IMR-90 (cell line): ENCODE results near the gene SDHA.
"Not testable (repeated sequence)": the region's sequence is repeated elsewhere in the genome, so short reads cannot be mapped to it uniquely, and the experiment has no call there.

Experiments used
- CEBPB ChIP-seq: IDR thresholded peaks from 2 replicates; pipeline ENCODE4 v1.6.1; 2012; ENCODE audit warnings: low read depth, low read length, improper control_type of control experiment
- CTCF ChIP-seq: conservative IDR thresholded peaks from 2 replicates; pipeline ENCODE4 v1.5.1; 2012; ENCODE audit warnings: mild to moderate bottlenecking, low read depth, low read length, improper control_type of control experiment
- MXI1 ChIP-seq: IDR thresholded peaks from 2 replicates; pipeline ENCODE4 v1.6.1; 2012; ENCODE audit warnings: low read depth, mild to moderate bottlenecking, low read length, moderate library complexity, borderline replicate concordance
- POLR2A ChIP-seq: IDR thresholded peaks from 2 replicates; pipeline ENCODE4 v1.6.1; 2012; ENCODE audit warnings: mild to moderate bottlenecking, low read depth, low read length
- RAD21 ChIP-seq: IDR thresholded peaks from 2 replicates; pipeline ENCODE4 v1.6.1; 2012; ENCODE audit warnings: low read length, improper control_type of control experiment
- TF ChIP-seq, protein P1 (sequence below): fragments of 150-350 bp; IDR thresholded peaks from 2 replicates; pipeline ENCODE4 v1.6.1; 2016; ENCODE audit warnings: low read depth, mild to moderate bottlenecking, low read length, moderate library complexity, borderline replicate concordance

GRCh38 chr5:245717-246116, 27.6 kb downstream of the SDHA start:
- not testable (repeated sequence) for TF ChIP-seq CEBPB, MXI1, POLR2A, CTCF, RAD21
- TF ChIP-seq, protein P1, sequence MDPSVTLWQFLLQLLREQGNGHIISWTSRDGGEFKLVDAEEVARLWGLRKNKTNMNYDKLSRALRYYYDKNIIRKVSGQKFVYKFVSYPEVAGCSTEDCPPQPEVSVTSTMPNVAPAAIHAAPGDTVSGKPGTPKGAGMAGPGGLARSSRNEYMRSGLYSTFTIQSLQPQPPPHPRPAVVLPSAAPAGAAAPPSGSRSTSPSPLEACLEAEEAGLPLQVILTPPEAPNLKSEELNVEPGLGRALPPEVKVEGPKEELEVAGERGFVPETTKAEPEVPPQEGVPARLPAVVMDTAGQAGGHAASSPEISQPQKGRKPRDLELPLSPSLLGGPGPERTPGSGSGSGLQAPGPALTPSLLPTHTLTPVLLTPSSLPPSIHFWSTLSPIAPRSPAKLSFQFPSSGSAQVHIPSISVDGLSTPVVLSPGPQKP, result not testable (repeated sequence)
